ENCODE measurements around the gene CDK19.

GRCh38 chr6:110561008-110561396, 254.3 kb downstream of the CDK19 start:
- TF ChIP-seq CTCF (conservative IDR thresholded peaks at IDR 0.05), result no peak
- no peak for TF ChIP-seq ZFX (IDR thresholded peaks at IDR 0.05)

All from C4-2B (cell line).